Measurements from ENCODE around the gene MISP. TPM values are rescaled to one million over a fixed set of nuclear protein-coding genes. Genes with fewer than 3 reads are reported as not detected.

The MISP gene
- total RNA-seq, 1 donor from 2014 or later = not detected

GRCh38 chr19:772730-773436 is 22.0 kb downstream of the MISP start:
- peaks cover 2% of the 10 kb centered on the region for H3K27me3 Mint-ChIP-seq (ENCODE audit: low read depth)
- H3K9me3 Mint-ChIP-seq = no peaks in the 10 kb centered on the region
- no peak overlapping the region for H3K4me3 Mint-ChIP-seq
- DNase-seq (ENCODE audit: low read depth, low spot score) = no peak
- H3K36me3 Mint-ChIP-seq (ENCODE audit: low read depth) = no peaks in the 10 kb centered on the region
- H3K4me1 Mint-ChIP-seq = no peaks in the 10 kb centered on the region
- no peak overlapping the region for H3K27ac Mint-ChIP-seq (ENCODE audit: unreplicated experiment)
- no peak for TF ChIP-seq CTCF (conservative IDR thresholded peaks at IDR 0.05)

- no peak overlapping the region for H3K27ac Mint-ChIP-seq (ENCODE audit: unreplicated experiment)
Measured at GRCh38 chr19:776549-776948, 25.6 kb downstream of the MISP start.

GRCh38 chr19:778910-779653 is 28.2 kb downstream of the MISP start:
- no peaks in the 10 kb centered on the region for H3K9me3 Mint-ChIP-seq
- DNase-seq (ENCODE audit: low read depth, low spot score) = no peak
- H3K4me3 Mint-ChIP-seq = no peak overlapping the region
- H3K27ac Mint-ChIP-seq (ENCODE audit: unreplicated experiment) = no peak overlapping the region
- H3K27me3 Mint-ChIP-seq (ENCODE audit: low read depth) = peaks cover 10% of the 10 kb centered on the region
- H3K36me3 Mint-ChIP-seq (ENCODE audit: low read depth) = no peaks in the 10 kb centered on the region
- TF ChIP-seq CTCF (conservative IDR thresholded peaks at IDR 0.05) = no peak
- peaks cover 3% of the 10 kb centered on the region for H3K4me1 Mint-ChIP-seq

More at GRCh38 chr19:776549-776948, 25.6 kb downstream of the MISP start:
- Mint-ChIP-seq H3K36me3 (ENCODE audit: low read depth) (no peaks in the 10 kb centered on the region), H3K4me3 (no peak overlapping the region), H3K4me1 (no peaks in the 10 kb centered on the region), H3K27me3 (ENCODE audit: low read depth) (no peaks in the 10 kb centered on the region), H3K9me3 (no peaks in the 10 kb centered on the region)
- TF ChIP-seq CTCF (conservative IDR thresholded peaks at IDR 0.05) = no peak
- no peak for DNase-seq (ENCODE audit: low read depth, low spot score)

- DNase-seq (ENCODE audit: low read depth, low spot score) = no peak
- peaks cover 3% of the 10 kb centered on the region for H3K4me1 Mint-ChIP-seq
- H3K36me3 Mint-ChIP-seq (ENCODE audit: low read depth) = no peaks in the 10 kb centered on the region
- no peak overlapping the region for H3K4me3 Mint-ChIP-seq
- no peak overlapping the region for H3K27ac Mint-ChIP-seq (ENCODE audit: unreplicated experiment)
- no peak for TF ChIP-seq CTCF (conservative IDR thresholded peaks at IDR 0.05)
- no peaks in the 10 kb centered on the region for H3K9me3 Mint-ChIP-seq
- H3K27me3 Mint-ChIP-seq (ENCODE audit: low read depth) = peaks cover 10% of the 10 kb centered on the region
Measured at GRCh38 chr19:780935-781334, 30.0 kb downstream of the MISP start.

GRCh38 chr19:781800-782184 is 30.9 kb downstream of the MISP start:
- Mint-ChIP-seq H3K27me3 (ENCODE audit: low read depth) (peaks cover 10% of the 10 kb centered on the region), H3K4me3 (no peak overlapping the region), H3K4me1 (peaks cover 3% of the 10 kb centered on the region), H3K9me3 (no peaks in the 10 kb centered on the region), H3K36me3 (ENCODE audit: low read depth) (no peaks in the 10 kb centered on the region), H3K27ac (ENCODE audit: unreplicated experiment) (no peak overlapping the region)
- DNase-seq (ENCODE audit: low read depth, low spot score) = no peak
- TF ChIP-seq CTCF (conservative IDR thresholded peaks at IDR 0.05) = no peak
